Left kidney (tissue), 2 donors: ENCODE data around the gene RHAG. TPM values are rescaled to one million over a fixed set of nuclear protein-coding genes. Genes with fewer than 3 reads are reported as not detected.

Experiments
- DNase-seq: peaks from one replicate; pipeline ENCODE4 v3.0.0-alpha.2; 2013
- polyA plus RNA-seq: library from polyadenylated mRNA; unstranded; fragments of 120-200 nt; gene quantifications from one replicate; pipeline ENCODE4 v1.2.1, GENCODE V29; 2013; ENCODE audit not compliant: insufficient read length

The RHAG gene
- polyA plus RNA-seq, 1 donor, result 0.96 TPM

DNA sequence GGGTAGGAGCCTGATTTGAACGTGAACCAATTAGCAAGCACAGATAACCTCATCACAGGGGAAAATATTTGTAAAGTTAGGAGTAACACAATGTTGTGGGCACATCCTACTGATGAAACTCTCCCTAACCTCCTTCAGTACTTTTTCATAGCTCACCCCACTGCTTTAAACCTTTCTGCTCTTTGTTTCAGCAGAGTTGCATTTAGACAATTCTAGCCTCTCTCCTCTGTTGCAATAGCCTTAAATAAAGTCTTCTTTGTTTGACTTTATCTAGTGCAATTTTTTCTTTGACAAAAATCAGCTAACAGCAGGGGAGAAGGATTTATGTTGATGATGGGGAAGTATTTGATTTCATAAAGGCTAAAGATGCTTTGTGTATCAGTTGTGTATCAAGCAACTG is 72.1 kb downstream of the RHAG start:
- DNase-seq, result no peak

DNA sequence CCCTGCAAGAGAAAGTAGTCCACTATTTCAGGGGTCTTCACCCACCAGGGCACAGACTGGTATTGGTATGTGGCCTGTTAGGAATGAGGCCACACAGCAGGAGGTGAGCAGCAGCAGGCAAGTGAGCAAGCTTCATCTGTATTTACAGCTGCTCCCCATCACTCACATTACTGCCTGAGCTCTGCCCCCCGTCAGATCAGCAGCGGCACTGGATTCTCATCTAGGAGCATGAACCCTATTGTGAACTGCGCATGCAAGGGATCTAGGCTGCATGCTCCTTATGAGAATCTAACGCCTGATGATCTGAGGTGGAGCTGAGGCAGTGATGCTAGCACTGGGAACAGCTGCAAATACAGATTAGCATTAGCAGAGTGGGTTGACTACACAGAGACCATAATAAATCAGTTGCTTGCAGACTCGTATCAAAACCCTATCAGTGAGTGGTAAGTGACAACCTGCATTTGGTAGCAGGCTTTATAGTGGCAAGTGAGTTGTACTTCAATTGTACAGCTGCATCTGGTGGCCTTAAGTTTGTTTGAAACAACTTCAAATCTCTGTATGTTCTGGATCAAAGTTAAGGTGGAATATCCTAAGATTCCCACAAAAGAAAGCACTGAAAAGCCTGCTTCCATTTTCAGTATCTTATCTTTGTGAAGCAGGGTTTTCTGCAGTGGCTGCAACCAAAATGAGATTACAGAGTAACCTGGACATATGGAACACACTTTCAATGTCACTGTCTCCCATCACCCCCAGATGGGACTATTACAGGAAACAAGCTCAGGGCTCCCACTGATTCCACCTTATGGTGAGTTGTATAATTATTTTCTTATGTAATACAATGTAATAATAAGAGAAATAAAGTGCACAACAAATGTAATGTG is 73.4 kb downstream of the RHAG start:
- no peak for DNase-seq

DNA sequence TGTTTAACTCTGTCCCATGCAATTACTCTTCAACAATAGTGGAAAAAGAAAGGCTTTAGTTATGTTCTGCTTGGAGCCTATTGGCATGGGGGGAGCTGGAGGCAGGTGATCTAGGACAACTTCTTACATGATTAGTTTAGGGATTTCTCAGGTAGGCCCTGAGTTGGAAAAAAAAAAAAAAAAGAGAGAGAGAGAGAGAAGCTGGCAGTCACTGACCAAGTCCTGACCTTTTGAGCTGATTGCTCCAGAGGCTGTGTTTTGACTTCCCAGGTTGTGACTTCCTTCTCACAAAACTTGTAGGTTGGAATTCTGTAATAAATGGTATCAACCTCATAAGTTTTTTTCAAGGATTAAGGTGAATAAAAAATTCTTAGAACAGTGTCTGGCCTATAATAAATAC is 78.4 kb downstream of the RHAG start:
- no peak for DNase-seq

DNA sequence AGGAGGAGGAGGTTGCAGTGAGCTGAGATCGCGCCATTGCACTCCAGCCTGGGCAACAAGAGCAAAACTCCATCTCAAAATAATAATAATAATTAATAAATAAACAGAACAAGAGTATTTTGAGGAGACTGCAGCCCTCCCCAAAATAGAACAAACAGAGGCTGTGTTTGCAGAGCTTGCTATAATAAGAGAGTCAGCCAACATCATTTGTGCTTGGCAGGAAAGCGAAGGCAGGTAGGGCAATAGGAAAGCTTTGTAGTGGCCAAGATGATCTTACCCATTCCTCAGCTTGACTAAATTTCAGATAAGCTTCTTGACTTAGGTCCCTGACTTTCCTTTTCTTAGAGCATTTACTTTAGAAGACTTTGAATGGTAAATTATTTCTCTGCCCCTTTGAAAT is 79.5 kb downstream of the RHAG start:
- no peak for DNase-seq

DNA sequence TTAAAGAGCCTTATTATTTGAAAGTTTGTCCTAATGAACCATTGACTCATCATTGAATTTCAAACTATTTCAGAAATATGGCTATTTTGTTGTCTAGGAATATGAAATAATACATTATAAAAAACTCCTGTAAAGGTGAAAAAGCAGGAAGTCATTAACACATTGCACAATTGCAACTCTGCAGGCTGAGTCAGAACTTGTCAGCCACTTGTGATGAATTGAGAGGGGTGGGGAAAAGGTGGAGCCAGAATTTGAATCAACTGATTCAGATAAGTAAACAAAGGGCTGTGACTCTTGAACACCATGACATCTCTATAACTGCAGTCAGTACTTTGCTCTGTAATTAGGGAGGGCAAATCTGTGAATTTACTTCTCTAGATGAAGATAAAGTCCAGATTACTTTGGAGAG is 80.2 kb downstream of the RHAG start:
- DNase-seq, result no peak

DNA sequence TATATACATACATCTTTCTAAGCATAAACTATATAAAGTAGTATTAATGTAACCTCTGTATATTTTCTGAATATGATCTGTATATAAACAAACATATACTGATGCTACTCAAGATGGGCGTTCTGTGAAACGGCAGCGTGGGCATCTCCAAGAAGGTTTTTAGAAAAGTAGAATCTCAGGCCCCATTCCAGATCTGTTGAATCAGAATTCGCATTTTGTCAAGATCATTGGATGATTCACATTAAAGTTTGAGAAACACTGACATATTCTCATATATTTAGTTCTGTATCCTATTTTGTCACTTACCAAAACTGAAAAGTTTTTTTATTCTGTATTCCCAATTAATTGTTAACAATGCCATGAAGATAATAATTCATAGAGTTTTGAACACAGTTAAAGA is 80.7 kb downstream of the RHAG start:
- no peak for DNase-seq

Other genes with a start within 250 kb of the RHAG start
- gene MMUT, start 173.6 kb downstream of the RHAG start, polyA plus RNA-seq, result 50.9 TPM
- 18.3 TPM for gene CENPQ, start 173.5 kb downstream of the RHAG start, polyA plus RNA-seq
- not detected for gene GLYATL3, start 136.9 kb downstream of the RHAG start, polyA plus RNA-seq
- gene C6orf141, start 86.2 kb downstream of the RHAG start, polyA plus RNA-seq, result 2.0 TPM
- 0.20 TPM for gene CRISP2, start 76.7 kb upstream of the RHAG start, polyA plus RNA-seq
- not detected for gene CRISP3, start 107.5 kb upstream of the RHAG start, polyA plus RNA-seq
- gene PGK2, start 150.4 kb upstream of the RHAG start, polyA plus RNA-seq, result not detected
- not detected for gene CRISP1, start 229.7 kb upstream of the RHAG start, polyA plus RNA-seq